K562 (cell line): ENCODE results near the gene CAPN7. TPM values are rescaled to one million over a fixed set of nuclear protein-coding genes. Genes with fewer than 3 reads are reported as not detected.
A peak's percentile ranks its signal among the peaks of the same experiment; 100 is the strongest.

Experiments
- ATAC-seq: fragments of 200-7000 bp; cut with Tn5 transposase; 3 replicates; pipeline ENCODE4 v1.9.1; 2020; ENCODE audit warnings: moderate library complexity
- BruUV-seq: library from RNA; stranded (reverse); fragments of 400-500 nt; replicated peaks from 2 replicates; lab custom pipeline; 2021; lab: Mats Ljungman, UMichigan
- CTCF ChIA-PET: fragments of 300-600 bp; formaldehyde crosslinking; extraction: SDS; loops from one replicate; lab custom pipeline; 2021; ENCODE audit warnings: low intra/inter-chr PET ratio; lab: Yijun Ruan, JAX
- POLR2A ChIA-PET: fragments of 300-600, 350-650 bp; sonication (Branson Sonifier 250); formaldehyde crosslinking; extraction: SDS; loops from one replicate; lab custom pipeline; 2021; ENCODE audit warnings: antibody characterized with exemption, inconsistent platforms; lab: Yijun Ruan, JAX
- DNase-seq, 4 experiments: peaks; one replicate each; pipeline versions ENCODE4 v3.0.0 to v3.0.0-alpha.2; 2011 to 2018; ENCODE audit warnings: low spot score in 3 of 4, mixed read lengths in 3 of 4; ENCODE audit errors: extremely low read depth in 1 of 4
- FAIRE-seq: peaks from 2 replicates; lab custom pipeline; 2011; peaks lifted over from hg19 to GRCh38; lab: Jason Lieb, UNC
- H2AFZ ChIP-seq: 2 replicates; pipeline ENCODE4 v1.6.0; 2011; ENCODE audit warnings: low read depth, low read length, control low read depth, inconsistent platforms
- H3K27ac ChIP-seq: fragments of 200-600 bp; 3 replicates; pipeline ENCODE4 v1.8.0; 2011; ENCODE audit warnings: low read depth, mild to moderate bottlenecking, control low read depth, inconsistent platforms, low read length, moderate library complexity, mixed read lengths; ENCODE audit errors: extremely low read depth
- H3K27me3 ChIP-seq, 2 experiments: fragments of 300-600 bp in 1 of 2; 2 replicates in 1 of 2; 3 replicates in 1 of 2; pipeline versions ENCODE4 v1.6.0 to v1.8.0; 2011; ENCODE audit warnings: inconsistent platforms in 2 of 2, low read length in 2 of 2, mild to moderate bottlenecking in 1 of 2, mixed read lengths in 1 of 2, moderate library complexity in 1 of 2; ENCODE audit not compliant: control insufficient read depth in 2 of 2, insufficient read depth in 2 of 2
- H3K36me3 ChIP-seq: fragments of 300-600 bp; 3 replicates; pipeline ENCODE4 v1.8.0; 2011; ENCODE audit warnings: mild to moderate bottlenecking, low read length, inconsistent platforms; ENCODE audit not compliant: control insufficient read depth, insufficient read depth
- H3K4me1 ChIP-seq, 2 experiments: fragments of 200-600 bp in 1 of 2; replicated peaks in 1 of 2; 2 replicates in 1 of 2; 3 replicates in 1 of 2; pipeline versions ENCODE4 v1.5.1 to v1.8.0; 2011; ENCODE audit warnings: inconsistent platforms in 2 of 2, low read length in 2 of 2, mild to moderate bottlenecking in 1 of 2, mixed read lengths in 1 of 2, moderate library complexity in 1 of 2; ENCODE audit not compliant: control insufficient read depth in 2 of 2, insufficient read depth in 2 of 2
- H3K4me2 ChIP-seq: 2 replicates; pipeline ENCODE4 v1.6.1; 2011; ENCODE audit warnings: low read length, control low read depth, inconsistent platforms, mixed read lengths; ENCODE audit not compliant: insufficient read depth
- H3K4me3 ChIP-seq: fragments of 200-600 bp; sonication (generic), shearing (Covaris generic); 2 replicates; pipeline ENCODE4 v1.5.1; 2016; ENCODE audit warnings: control low read depth, inconsistent platforms
- H3K79me2 ChIP-seq: fragments of 200-600 bp; 3 replicates; pipeline ENCODE4 v1.8.0; 2011; ENCODE audit warnings: low read length, inconsistent platforms; ENCODE audit not compliant: control insufficient read depth, insufficient read depth
- H3K9ac ChIP-seq, 2 experiments: 2 replicates each; pipeline versions ENCODE4 v1.6.0 to v1.6.1; 2011; ENCODE audit warnings: low read depth in 2 of 2, low read length in 2 of 2, control low read depth in 1 of 2, inconsistent platforms in 1 of 2, mild to moderate bottlenecking in 1 of 2, mixed read lengths in 1 of 2; ENCODE audit not compliant: insufficient read depth in 1 of 2
- H3K9me1 ChIP-seq: one replicate; pipeline ENCODE4 v1.6.0; 2011; ENCODE audit warnings: inconsistent platforms, mild to moderate bottlenecking, low read length, moderate library complexity; ENCODE audit not compliant: control insufficient read depth, insufficient read depth
- H3K9me3 ChIP-seq: replicated peaks from 2 replicates; pipeline ENCODE4 v1.5.1; 2011; ENCODE audit warnings: low read depth, low read length, inconsistent platforms; ENCODE audit not compliant: control insufficient read depth, insufficient read depth
- H4K20me1 ChIP-seq: replicated peaks from 2 replicates; pipeline ENCODE4 v1.6.1; 2011; ENCODE audit warnings: low read length, inconsistent platforms, mixed read lengths; ENCODE audit not compliant: control insufficient read depth, insufficient read depth
- BDP1 ChIP-seq: IDR thresholded peaks from 3 replicates; pipeline ENCODE4 v1.6.1; 2011; ENCODE audit not compliant: insufficient read length, insufficient read depth
- PTTG1 ChIP-seq: fragments of 450-650 bp; IDR thresholded peaks from 2 replicates; pipeline ENCODE4 v1.6.1; 2016; ENCODE audit warnings: low read depth, mild to moderate bottlenecking, missing genetic modification characterization, missing compliant biosample characterization
- RAD51 ChIP-seq: fragments of 450-650 bp; IDR thresholded peaks from 2 replicates; pipeline ENCODE4 v1.7.1; 2016; ENCODE audit warnings: low read depth, mild to moderate bottlenecking, borderline replicate concordance
- SAFB2 ChIP-seq: fragments of 200-400 bp; formaldehyde crosslinking; IDR thresholded peaks from 2 replicates; pipeline ENCODE4 v1.6.1; 2018; ENCODE audit warnings: borderline replicate concordance, low read length, low read depth, moderate library complexity; ENCODE audit not compliant: severe bottlenecking
- STAG1 ChIP-seq: sonication (generic); formaldehyde crosslinking; IDR thresholded peaks from 2 replicates; pipeline ENCODE4 v1.5.0; 2020; ENCODE audit warnings: missing genetic modification reagents, borderline replicate concordance
- SUPT5H ChIP-seq: fragments of 450-650 bp; IDR thresholded peaks from 2 replicates; pipeline ENCODE4 v1.6.1; 2016
- WGBS: fragments of 100-300 bp; shearing (Covaris generic); methylation state at CpG from one replicate; pipeline ENCODE4 v1.1.6; 2016; ENCODE audit warnings: low coverage, mixed read lengths; ENCODE audit not compliant: insufficient coverage; ENCODE audit errors: missing lambda C conversion rate; 5-methylcytosine and 5-hydroxymethylcytosine counted together
- in situ Hi-C: fragments of 300-500 bp; cut with MboI; formaldehyde crosslinking; loops from 4 replicates; pipeline ENCODE4 v1.15.0; 2018; ENCODE audit warnings: inconsistent platforms, mixed read lengths
- intact Hi-C: fragments of 100-400 bp; cut with micrococcal nuclease; formaldehyde crosslinking; loops from 2 replicates; pipeline ENCODE4 v1.14.2; 2022
- polyA plus RNA-seq, 8 experiments: library from polyadenylated mRNA; depleted of rRNA in 4 of 8; stranded (reverse) in 5 of 8; unstranded in 3 of 8; fragments of >200 nt; fragmentation: Nextera tagmentation in 2 of 8; fragmentation: Illumina TruSeq in 1 of 8; extraction: Ambion mirVana in 2 of 8; extraction: Trizol in 1 of 8; gene quantifications; 2 replicates each; pipeline versions ENCODE4 v1.2.1 to v1.2.3, GENCODE V29; 2011 to 2014; ENCODE audit warnings: inconsistent platforms in 1 of 8, missing spikeins in 1 of 8
- total RNA-seq, 7 experiments: library from RNA; depleted of rRNA in 6 of 7; stranded (reverse); fragments of >200 nt in 6 of 7; fragmentation: Illumina TruSeq in 2 of 7; extraction: Trizol in 2 of 7; gene quantifications; 2 replicates each; pipeline versions ENCODE4 v1.2.1 to v1.2.3, GENCODE V29; 2011 to 2021; ENCODE audit warnings: low replicate concordance in 1 of 7
- TF ChIP-seq, protein P1 (sequence below): IDR thresholded peaks from 2 replicates; pipeline ENCODE4 v1.6.1; 2016; ENCODE audit warnings: missing genetic modification characterization, missing compliant biosample characterization

CAPN7 gene
- total and polyA plus RNA-seq, 9 of the 15 experiments (the other 6 are each of a cell fraction or from before 2014, with no cell fraction given) = 6.5 to 42.7 (median 32.7) TPM

- H4K20me1 ChIP-seq = no peaks in the 10 kb centered on the region; the same call in 1 of the 2 replicates
- no TSS peak for BruUV-seq
Measured at GRCh38 chr3:15260531-15260930, 54.5 kb downstream of the CAPN7 start.

More at GRCh38 chr3:15260531-15260930, 54.5 kb downstream of the CAPN7 start:
- no peak for DNase-seq
- TF ChIP-seq, protein P1, sequence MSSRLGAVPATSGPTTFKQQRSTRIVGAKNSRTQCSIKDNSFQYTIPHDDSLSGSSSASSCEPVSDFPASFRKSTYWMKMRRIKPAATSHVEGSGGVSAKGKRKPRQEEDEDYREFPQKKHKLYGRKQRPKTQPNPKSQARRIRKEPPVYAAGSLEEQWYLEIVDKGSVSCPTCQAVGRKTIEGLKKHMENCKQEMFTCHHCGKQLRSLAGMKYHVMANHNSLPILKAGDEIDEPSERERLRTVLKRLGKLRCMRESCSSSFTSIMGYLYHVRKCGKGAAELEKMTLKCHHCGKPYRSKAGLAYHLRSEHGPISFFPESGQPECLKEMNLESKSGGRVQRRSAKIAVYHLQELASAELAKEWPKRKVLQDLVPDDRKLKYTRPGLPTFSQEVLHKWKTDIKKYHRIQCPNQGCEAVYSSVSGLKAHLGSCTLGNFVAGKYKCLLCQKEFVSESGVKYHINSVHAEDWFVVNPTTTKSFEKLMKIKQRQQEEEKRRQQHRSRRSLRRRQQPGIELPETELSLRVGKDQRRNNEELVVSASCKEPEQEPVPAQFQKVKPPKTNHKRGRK (tag) = no peak
- no peak for TF ChIP-seq SAFB2
- TF ChIP-seq STAG1 (CRISPR knock-in tag) = no peak
- TF ChIP-seq RAD51 = no peak
- TF ChIP-seq BDP1 = no peak
- peak; percentile 9; the same call in 1 of the 2 replicates for TF ChIP-seq SUPT5H
- TF ChIP-seq PTTG1 (tag) = no peak
- TF ChIP-seq, all 486 proteins: peak for 1
- no peaks in the 10 kb centered on the region; a peak in 1 of 5 replicates for H3K4me1 ChIP-seq
- H3K4me2 ChIP-seq = no peak overlapping the region
- peaks cover 57% of the 10 kb centered on the region for H3K36me3 ChIP-seq
- H3K27ac ChIP-seq = no peak overlapping the region
- H3K9me1 ChIP-seq = no peaks in the 10 kb centered on the region
- ChIA-PET POLR2A (interaction anchor here (0.6 to 4.6 kb wide), 5 partner anchors 8 to 263 kb away, joined by 3 to 37 read pairs (median 3); no protein-coding TSS in a partner anchor), CTCF (no interaction called here)
- H3K27me3 ChIP-seq = no peaks in the 10 kb centered on the region
- no peak for FAIRE-seq
- no peak overlapping the region for H2AFZ ChIP-seq
- in situ Hi-C loops (no loop called here), intact Hi-C loops (no loop called here)
- H3K9ac ChIP-seq = no peak overlapping the region
- no peaks in the 10 kb centered on the region for H3K9me3 ChIP-seq
- ATAC-seq = no peak
- H3K4me3 ChIP-seq = no peak overlapping the region
- 75% methylated on average over 4 of the region's 4 CpGs for WGBS
- no peaks in the 10 kb centered on the region for H3K79me2 ChIP-seq
